Measurements from ENCODE around the gene CFAP299. TPM values are rescaled to one million over a fixed set of nuclear protein-coding genes. Genes with fewer than 3 reads are reported as not detected.

Gene CFAP299
- total RNA-seq, 1 donor from 2014 or later: not detected

DNA sequence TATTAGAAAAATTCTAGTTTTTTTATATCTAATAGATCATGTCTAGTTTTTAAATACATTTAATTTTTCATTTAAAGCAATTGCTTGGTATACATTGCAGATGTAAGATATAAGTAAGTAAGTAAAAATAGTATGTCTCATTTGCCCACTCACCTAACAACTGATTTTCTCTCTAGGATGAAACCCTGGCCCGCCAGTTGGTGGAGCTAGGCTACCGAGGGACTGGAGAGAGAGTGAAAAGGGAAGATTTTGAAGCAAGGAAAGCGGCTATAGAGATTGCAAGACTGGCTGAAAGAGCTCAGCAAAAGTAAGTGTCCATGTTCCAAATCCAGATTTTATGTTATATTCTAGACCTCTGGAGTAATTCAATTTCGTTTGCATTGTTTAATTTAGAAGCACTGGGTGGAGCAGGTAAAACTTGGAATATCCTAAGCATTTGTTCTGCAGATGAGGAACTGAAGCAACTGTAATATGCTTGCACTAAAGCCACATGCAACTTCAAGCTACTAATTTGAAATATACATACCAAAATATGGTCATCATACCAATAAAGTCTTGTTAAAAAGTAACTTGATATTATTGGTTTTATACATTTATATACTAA lies 27.1 kb downstream of the CFAP299 start:
- Mint-ChIP-seq H3K27ac (ENCODE audit: unreplicated experiment) (no peak overlapping the region), H3K27me3 (ENCODE audit: low read depth, unreplicated experiment) (peaks cover 23% of the 10 kb centered on the region), H3K4me1 (ENCODE audit: low read depth, unreplicated experiment) (no peaks in the 10 kb centered on the region), H3K4me3 (ENCODE audit: unreplicated experiment) (no peak overlapping the region), H3K36me3 (ENCODE audit: low read depth, unreplicated experiment) (no peaks in the 10 kb centered on the region), H3K9me3 (ENCODE audit: unreplicated experiment) (no peaks in the 10 kb centered on the region)
- peak; percentile 6 for DNase-seq (ENCODE audit: low read depth)
- Histone ChIP-seq H3K36me3 (ENCODE audit: insufficient read depth, low read length) (no peaks in the 10 kb centered on the region), H4K20me1 (ENCODE audit: insufficient read depth, low read length) (no peaks in the 10 kb centered on the region), H3K9ac (ENCODE audit: low read length) (no peak overlapping the region), H3K27ac (ENCODE audit: low read depth, low read length) (no peak overlapping the region), H3K27me3 (ENCODE audit: insufficient read depth, low read length) (no peaks in the 10 kb centered on the region), H3K9me3 (ENCODE audit: insufficient read depth, low read depth, low read length) (no peaks in the 10 kb centered on the region), H3K4me1 (ENCODE audit: insufficient read depth, low read length) (no peaks in the 10 kb centered on the region), H3K4me3 (ENCODE audit: insufficient read depth, low read depth, low read length) (no peak overlapping the region), H3K79me2 (ENCODE audit: insufficient read depth, low read length) (no peaks in the 10 kb centered on the region), H2AFZ (ENCODE audit: low read depth, low read length) (no peak overlapping the region), H3K4me2 (ENCODE audit: low read length) (no peak overlapping the region)
- TF ChIP-seq, protein P1, sequence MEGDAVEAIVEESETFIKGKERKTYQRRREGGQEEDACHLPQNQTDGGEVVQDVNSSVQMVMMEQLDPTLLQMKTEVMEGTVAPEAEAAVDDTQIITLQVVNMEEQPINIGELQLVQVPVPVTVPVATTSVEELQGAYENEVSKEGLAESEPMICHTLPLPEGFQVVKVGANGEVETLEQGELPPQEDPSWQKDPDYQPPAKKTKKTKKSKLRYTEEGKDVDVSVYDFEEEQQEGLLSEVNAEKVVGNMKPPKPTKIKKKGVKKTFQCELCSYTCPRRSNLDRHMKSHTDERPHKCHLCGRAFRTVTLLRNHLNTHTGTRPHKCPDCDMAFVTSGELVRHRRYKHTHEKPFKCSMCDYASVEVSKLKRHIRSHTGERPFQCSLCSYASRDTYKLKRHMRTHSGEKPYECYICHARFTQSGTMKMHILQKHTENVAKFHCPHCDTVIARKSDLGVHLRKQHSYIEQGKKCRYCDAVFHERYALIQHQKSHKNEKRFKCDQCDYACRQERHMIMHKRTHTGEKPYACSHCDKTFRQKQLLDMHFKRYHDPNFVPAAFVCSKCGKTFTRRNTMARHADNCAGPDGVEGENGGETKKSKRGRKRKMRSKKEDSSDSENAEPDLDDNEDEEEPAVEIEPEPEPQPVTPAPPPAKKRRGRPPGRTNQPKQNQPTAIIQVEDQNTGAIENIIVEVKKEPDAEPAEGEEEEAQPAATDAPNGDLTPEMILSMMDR (IDR thresholded peaks at IDR 0.05; ENCODE audit: insufficient read depth, low read depth, low read length): peak; percentile 70
- TF ChIP-seq EZH2 (IDR thresholded peaks at IDR 0.05; ENCODE audit: insufficient read depth, low read length): no peak
- peak; percentile 81 for FAIRE-seq

DNA sequence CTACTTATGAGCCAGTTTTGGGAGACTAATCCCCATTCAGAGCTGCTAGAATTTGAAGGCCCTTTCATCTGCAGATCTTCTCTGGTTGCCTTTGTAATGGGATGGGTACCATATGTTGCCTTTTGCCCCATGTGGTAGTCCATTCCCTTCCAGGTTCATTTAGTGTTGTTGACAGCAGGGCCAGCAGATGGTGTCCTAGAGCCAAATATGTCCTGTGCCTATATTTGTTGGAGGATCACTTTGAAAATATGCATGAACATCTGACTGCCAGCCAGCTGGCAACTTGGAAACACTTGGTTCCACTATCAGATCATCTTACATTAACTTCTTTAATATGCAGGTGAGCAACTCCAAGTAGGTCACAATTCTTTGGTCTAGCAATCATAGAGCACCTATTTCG lies 30.4 kb downstream of the CFAP299 start:
- no peak overlapping the region for H3K27ac ChIP-seq (ENCODE audit: low read depth, low read length)
- TF ChIP-seq, protein P1 (IDR thresholded peaks at IDR 0.05; ENCODE audit: insufficient read depth, low read depth, low read length): peak; percentile 76
- no peak for TF ChIP-seq EZH2 (IDR thresholded peaks at IDR 0.05; ENCODE audit: insufficient read depth, low read length)
- no peak overlapping the region for H3K4me3 ChIP-seq (ENCODE audit: insufficient read depth, low read depth, low read length)
- no peaks in the 10 kb centered on the region for H3K79me2 ChIP-seq (ENCODE audit: insufficient read depth, low read length)
- no peak overlapping the region for H3K27ac Mint-ChIP-seq (ENCODE audit: unreplicated experiment)
- H3K4me1 Mint-ChIP-seq (ENCODE audit: low read depth, unreplicated experiment): no peaks in the 10 kb centered on the region
- H2AFZ ChIP-seq (ENCODE audit: low read depth, low read length): no peak overlapping the region
- H3K9me3 Mint-ChIP-seq (ENCODE audit: unreplicated experiment): peaks cover 10% of the 10 kb centered on the region
- no peaks in the 10 kb centered on the region for H3K36me3 ChIP-seq (ENCODE audit: insufficient read depth, low read length)
- H3K4me1 ChIP-seq (ENCODE audit: insufficient read depth, low read length): no peaks in the 10 kb centered on the region
- no peak for FAIRE-seq
- H3K9ac ChIP-seq (ENCODE audit: low read length): no peak overlapping the region
- H4K20me1 ChIP-seq (ENCODE audit: insufficient read depth, low read length): no peaks in the 10 kb centered on the region
- H3K36me3 Mint-ChIP-seq (ENCODE audit: low read depth, unreplicated experiment): no peaks in the 10 kb centered on the region
- DNase-seq (ENCODE audit: low read depth): peak; percentile 51
- H3K4me3 Mint-ChIP-seq (ENCODE audit: unreplicated experiment): no peak overlapping the region
- no peaks in the 10 kb centered on the region for H3K27me3 ChIP-seq (ENCODE audit: insufficient read depth, low read length)
- H3K4me2 ChIP-seq (ENCODE audit: low read length): no peak overlapping the region
- H3K27me3 Mint-ChIP-seq (ENCODE audit: low read depth, unreplicated experiment): no peaks in the 10 kb centered on the region
- no peaks in the 10 kb centered on the region for H3K9me3 ChIP-seq (ENCODE audit: insufficient read depth, low read depth, low read length)

DNA sequence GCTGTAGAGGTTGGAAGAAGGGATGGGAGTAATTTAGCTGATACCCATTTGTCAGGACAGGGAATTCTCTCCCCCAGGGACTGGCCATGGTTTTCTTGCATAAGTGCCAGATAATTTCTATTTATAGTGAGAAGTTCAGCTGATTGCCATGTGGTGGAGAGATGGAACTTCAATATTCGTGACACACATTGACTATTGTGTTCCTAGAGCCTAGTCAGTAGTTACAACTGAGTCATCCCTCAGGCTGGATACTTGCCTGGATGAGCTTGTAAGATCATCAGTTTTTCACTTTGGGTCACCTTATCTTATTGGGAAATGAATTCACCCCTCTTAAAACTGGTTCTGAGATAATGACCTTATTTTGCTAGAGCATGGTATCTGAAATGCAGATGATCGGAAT lies 32.2 kb downstream of the CFAP299 start:
- Histone ChIP-seq H2AFZ (ENCODE audit: low read depth, low read length) (no peak overlapping the region), H4K20me1 (ENCODE audit: insufficient read depth, low read length) (no peaks in the 10 kb centered on the region), H3K4me1 (ENCODE audit: insufficient read depth, low read length) (no peaks in the 10 kb centered on the region), H3K9ac (ENCODE audit: low read length) (no peak overlapping the region), H3K4me3 (ENCODE audit: insufficient read depth, low read depth, low read length) (no peak overlapping the region), H3K36me3 (ENCODE audit: insufficient read depth, low read length) (no peaks in the 10 kb centered on the region), H3K79me2 (ENCODE audit: insufficient read depth, low read length) (no peaks in the 10 kb centered on the region), H3K27me3 (ENCODE audit: insufficient read depth, low read length) (no peaks in the 10 kb centered on the region), H3K27ac (ENCODE audit: low read depth, low read length) (no peak overlapping the region), H3K9me3 (ENCODE audit: insufficient read depth, low read depth, low read length) (no peaks in the 10 kb centered on the region), H3K4me2 (ENCODE audit: low read length) (no peak overlapping the region)
- no peak for TF ChIP-seq EZH2 (IDR thresholded peaks at IDR 0.05; ENCODE audit: insufficient read depth, low read length)
- TF ChIP-seq, protein P1 (IDR thresholded peaks at IDR 0.05; ENCODE audit: insufficient read depth, low read depth, low read length): no peak
- peak; percentile 8 for DNase-seq (ENCODE audit: low read depth)
- H3K9me3 Mint-ChIP-seq (ENCODE audit: unreplicated experiment): peaks cover 18% of the 10 kb centered on the region
- no peak for FAIRE-seq
- H3K27me3 Mint-ChIP-seq (ENCODE audit: low read depth, unreplicated experiment): no peaks in the 10 kb centered on the region
- H3K4me1 Mint-ChIP-seq (ENCODE audit: low read depth, unreplicated experiment): no peaks in the 10 kb centered on the region
- peaks cover 2% of the 10 kb centered on the region for H3K36me3 Mint-ChIP-seq (ENCODE audit: low read depth, unreplicated experiment)
- no peak overlapping the region for H3K27ac Mint-ChIP-seq (ENCODE audit: unreplicated experiment)
- H3K4me3 Mint-ChIP-seq (ENCODE audit: unreplicated experiment): no peak overlapping the region
